Anterior cingulate cortex (tissue), 58 donors: Measurements from ENCODE around the gene AGAP1.

Experiments
- DNase-seq, 58 donors: peaks; one replicate each; lab custom pipeline; 2025; lab: John Stamatoyannopoulos, UW

The AGAP1 gene

GRCh38 chr2:235580426-235581157 is 86.7 kb downstream of the AGAP1 start:
- no peak for DNase-seq

DNA sequence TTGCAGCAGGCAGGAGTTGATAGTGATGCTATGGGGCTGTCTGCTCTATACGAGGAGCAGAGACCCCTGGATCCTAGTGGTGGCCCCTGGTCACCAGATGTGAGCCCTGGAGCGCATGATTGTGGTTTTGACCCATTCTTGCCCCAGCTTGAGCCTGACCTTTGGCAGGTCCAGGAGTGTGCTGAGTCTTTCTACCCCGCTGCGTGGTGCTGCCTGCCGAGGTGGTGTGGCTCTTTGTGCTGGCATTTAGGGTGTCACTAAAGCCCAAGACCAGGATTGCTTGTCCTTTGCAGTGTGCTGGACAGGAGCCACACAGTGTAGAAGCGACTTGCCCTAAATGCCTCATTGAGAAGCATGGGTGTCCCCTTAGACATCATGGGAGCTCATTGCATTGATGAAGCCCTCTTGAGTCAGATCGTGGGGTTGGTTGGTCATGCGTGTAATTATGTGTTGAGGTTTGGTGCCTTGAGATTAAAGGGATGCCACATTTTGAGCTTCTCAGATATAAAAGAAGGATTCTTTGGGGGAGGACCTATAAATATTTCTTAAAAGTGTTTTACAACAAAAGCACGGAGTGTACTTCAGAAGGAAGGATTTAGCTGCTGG is 88.3 kb downstream of the AGAP1 start:
- DNase-seq, result no peak

GRCh38 chr2:235582729-235583128 is 88.9 kb downstream of the AGAP1 start:
- peak in 3 of 58 donors; percentile 18 to 37 (median 25) for DNase-seq

GRCh38 chr2:235583144-235583543 is 89.3 kb downstream of the AGAP1 start:
- DNase-seq, result no peak

DNA sequence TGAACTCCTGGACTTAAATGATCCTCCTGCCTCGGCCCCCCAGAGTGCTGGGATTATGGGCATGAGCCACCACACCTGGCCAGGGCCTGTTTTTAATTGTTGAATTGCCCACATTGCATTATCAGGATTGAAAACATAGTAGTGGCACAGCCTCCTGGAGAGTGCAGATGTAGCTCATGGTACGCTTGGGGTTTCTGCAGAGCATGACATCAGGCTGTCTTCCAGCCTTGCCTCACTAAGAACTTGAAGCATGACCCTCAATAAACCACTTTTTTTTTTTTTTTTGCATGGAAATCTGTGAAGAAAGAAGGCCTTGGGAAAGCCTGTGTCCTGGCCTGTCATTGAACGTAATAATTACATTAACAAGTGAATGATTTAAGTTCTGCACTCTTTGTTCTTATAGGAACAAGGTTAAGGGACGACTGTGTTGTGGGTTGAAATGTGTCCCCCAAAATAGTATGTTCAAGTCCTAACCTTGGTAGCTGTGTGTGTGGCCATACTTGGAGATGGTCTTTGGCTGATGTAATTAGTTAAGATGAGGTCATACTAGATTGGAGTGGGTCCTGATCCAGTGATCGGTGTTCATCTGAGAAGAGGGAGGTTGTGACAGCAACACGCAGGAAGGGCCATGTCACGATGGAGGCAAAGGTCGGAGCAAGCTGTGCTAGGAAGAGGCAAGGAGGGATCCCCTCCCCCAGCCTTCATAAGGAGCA is 90.2 kb downstream of the AGAP1 start:
- DNase-seq, result no peak

GRCh38 chr2:235584638-235585007 is 90.8 kb downstream of the AGAP1 start:
- no peak for DNase-seq

GRCh38 chr2:235587202-235587601 is 93.4 kb downstream of the AGAP1 start:
- no peak for DNase-seq

GRCh38 chr2:235588750-235589149 is 94.9 kb downstream of the AGAP1 start:
- no peak for DNase-seq

- no peak for DNase-seq
These were observed 97.4 kb downstream of the AGAP1 start for GRCh38 chr2:235591231-235591730.

- DNase-seq, result no peak
These were observed 98.1 kb downstream of the AGAP1 start for GRCh38 chr2:235591921-235592320.

DNA sequence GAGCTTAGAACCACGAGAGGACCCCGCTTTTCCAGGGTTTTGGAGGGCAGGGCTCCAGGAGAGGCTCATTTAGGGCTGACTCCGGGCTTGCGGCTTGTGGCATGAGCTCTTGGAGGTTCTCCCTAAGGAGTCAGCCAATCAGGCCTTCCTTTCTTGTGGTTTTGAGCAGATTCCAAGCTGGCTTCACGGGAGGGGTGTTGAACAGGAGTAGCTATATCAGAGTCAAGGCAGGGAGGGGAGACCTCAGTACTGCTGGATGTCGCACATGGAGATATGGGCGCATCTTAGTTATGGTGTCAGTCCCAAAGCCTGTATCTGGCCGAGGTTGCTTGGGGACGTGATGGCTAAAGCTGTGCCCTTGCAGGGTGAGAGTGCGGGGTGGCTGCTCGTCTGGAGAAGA is 98.6 kb downstream of the AGAP1 start:
- DNase-seq, result no peak

- DNase-seq, result no peak
These were observed 99.0 kb downstream of the AGAP1 start for GRCh38 chr2:235592836-235593235.

DNA sequence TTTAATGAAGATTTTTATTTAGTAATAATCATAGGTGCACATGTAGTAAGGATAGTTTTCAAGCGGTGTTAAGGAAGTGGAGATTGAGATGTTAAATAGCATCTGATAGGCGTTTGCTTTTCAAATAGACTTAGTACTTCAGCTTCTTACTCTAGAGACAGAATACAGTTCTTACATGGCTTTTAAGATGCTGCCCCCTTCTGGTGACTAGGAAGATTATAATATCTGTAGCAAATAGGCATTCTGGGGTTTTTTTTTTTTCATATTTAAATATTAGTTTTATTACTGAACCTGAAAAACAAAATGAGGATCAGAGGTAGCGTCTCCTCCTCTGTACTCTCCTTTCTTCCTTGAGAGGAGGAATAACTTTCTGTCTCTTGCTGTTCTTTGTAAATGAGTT is 100.2 kb downstream of the AGAP1 start:
- DNase-seq, result peak in 3 of 58 donors; percentile 25 to 48 (median 38)

DNA sequence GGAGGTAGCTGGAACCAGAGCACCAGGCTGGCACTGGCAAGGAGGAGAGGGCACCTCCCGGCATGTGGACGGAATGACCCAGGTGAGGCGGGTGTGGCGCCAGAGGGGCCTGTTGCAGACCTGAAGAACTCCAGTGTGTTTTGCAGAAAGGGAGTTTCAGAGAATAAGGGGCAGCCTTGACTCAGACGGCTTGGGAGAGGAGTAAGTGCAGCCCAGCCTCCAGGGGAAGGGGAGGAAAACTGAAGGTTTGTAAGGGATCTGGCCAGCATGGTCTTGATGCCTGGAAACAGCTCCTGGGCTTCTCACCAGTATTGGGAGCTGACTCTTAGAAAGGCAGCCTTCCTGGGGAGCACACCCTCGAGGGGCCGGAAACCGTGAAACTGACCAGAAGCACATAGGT is 101.1 kb downstream of the AGAP1 start:
- no peak for DNase-seq

GRCh38 chr2:235595422-235596010 is 101.7 kb downstream of the AGAP1 start:
- DNase-seq, result peak in 50 of 58 donors; percentile 21 to 80 (median 52)

DNA sequence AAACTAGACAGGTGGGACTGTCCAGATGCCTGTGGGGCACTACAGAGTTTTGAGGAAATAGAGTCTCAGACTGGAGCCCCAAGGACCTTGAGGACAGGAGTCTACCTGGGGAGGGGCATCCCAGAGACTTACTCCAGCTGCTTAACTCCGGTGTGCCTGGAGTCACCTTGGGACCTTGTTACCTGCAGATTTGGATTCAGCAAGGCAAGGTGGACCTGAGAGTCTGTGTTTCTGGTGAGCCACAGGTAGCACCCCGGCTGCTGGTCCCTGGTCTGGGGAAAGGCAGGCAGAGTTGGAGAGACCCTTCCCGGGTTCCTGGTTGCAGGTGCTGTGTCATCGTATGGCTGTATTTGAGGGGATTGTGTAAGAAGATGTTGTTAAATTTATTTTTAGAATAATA is 102.4 kb downstream of the AGAP1 start:
- DNase-seq, result no peak

DNA sequence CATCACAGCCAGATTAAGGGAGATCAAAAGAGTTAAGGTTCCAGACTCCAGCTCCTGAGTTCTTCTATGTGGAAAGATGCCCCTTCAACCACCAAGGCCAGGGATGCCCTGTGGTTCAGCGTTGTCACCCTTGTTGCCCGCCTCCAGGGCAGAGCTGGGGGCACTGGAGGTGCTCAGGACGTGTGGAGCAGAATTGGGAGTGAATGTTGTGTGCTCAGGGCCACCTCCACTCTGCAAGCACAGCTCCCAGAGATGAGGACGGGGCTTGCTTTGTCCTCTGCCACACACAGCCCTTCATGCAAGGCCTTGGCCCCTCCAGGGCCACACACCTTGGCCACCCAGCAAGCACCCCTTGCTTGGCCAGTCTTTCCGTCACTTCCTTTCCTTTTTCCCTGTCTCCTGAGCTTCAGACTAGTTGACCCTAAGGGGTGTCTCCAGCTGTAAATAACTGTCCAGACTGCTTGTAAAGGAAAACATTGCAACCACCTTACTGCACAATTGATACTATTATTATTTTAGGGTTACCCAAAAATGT is 103.3 kb downstream of the AGAP1 start:
- no peak for DNase-seq

GRCh38 chr2:235598026-235598425 is 104.2 kb downstream of the AGAP1 start:
- no peak for DNase-seq

- DNase-seq, result no peak
These were observed 105.0 kb downstream of the AGAP1 start for GRCh38 chr2:235598532-235599531.
